Brain microvascular endothelial cell (primary cell): ENCODE data around the gene IL3RA.

Experiments used
- DNase-seq: peaks from one replicate; pipeline ENCODE4 v3.0.0-alpha.2; 2020
- H3K27ac ChIP-seq: fragments of 250-450 bp; sonication (Bioruptor Pico); 2 replicates; pipeline ENCODE4 v1.5.1; 2020; ENCODE audit warnings: mild to moderate bottlenecking, moderate library complexity
- H3K27me3 ChIP-seq: fragments of 250-450 bp; sonication (Bioruptor Pico); replicated peaks from 2 replicates; pipeline ENCODE4 v1.5.1; 2020; ENCODE audit warnings: mild to moderate bottlenecking
- H3K36me3 ChIP-seq: fragments of 250-450 bp; sonication (Bioruptor Pico); replicated peaks from 2 replicates; pipeline ENCODE4 v1.5.1; 2020; ENCODE audit warnings: mild to moderate bottlenecking
- H3K4me3 ChIP-seq: 2 replicates; pipeline ENCODE4 v1.5.1; 2011; ENCODE audit warnings: low read depth, mild to moderate bottlenecking, control low read depth, low read length, moderate library complexity
- CTCF ChIP-seq: IDR thresholded peaks from 2 replicates; pipeline ENCODE4 v1.5.1; 2011; ENCODE audit warnings: low read depth, mild to moderate bottlenecking, moderate library complexity, low read length, control low read depth, inconsistent platforms; ENCODE audit errors: missing control alignments
- in situ Hi-C: cut with HindIII; loops from 2 replicates; pipeline ENCODE4 v1.10.0; 2017; ENCODE audit warnings: low sequenced_read_pairs, low pct_ligation_motif_present

Gene IL3RA

GRCh38 chrX:1394731-1395501 lies 58.3 kb downstream of the IL3RA start:
- no peak overlapping the region for H3K27ac ChIP-seq
- no peak for DNase-seq
- TF ChIP-seq CTCF, result no peak
- H3K36me3 ChIP-seq, result peaks cover 12% of the 10 kb centered on the region
- in situ Hi-C loops, result no loop called here
- H3K27me3 ChIP-seq, result no peaks in the 10 kb centered on the region
- H3K4me3 ChIP-seq, result peak overlapping the region; percentile 17

GRCh38 chrX:1395646-1396216 lies 59.1 kb downstream of the IL3RA start:
- no peaks in the 10 kb centered on the region for H3K27me3 ChIP-seq
- H3K27ac ChIP-seq, result no peak overlapping the region
- in situ Hi-C loops, result no loop called here
- no peak for TF ChIP-seq CTCF
- H3K36me3 ChIP-seq, result peaks cover 12% of the 10 kb centered on the region
- H3K4me3 ChIP-seq, result no peak overlapping the region
- DNase-seq, result no peak

- no peak for TF ChIP-seq CTCF
- in situ Hi-C loops, result no loop called here
- no peak overlapping the region for H3K27ac ChIP-seq
- H3K4me3 ChIP-seq, result no peak overlapping the region
- DNase-seq, result no peak
- H3K36me3 ChIP-seq, result peaks cover 11% of the 10 kb centered on the region
- no peaks in the 10 kb centered on the region for H3K27me3 ChIP-seq
Measured at GRCh38 chrX:1397001-1397400, 60.4 kb downstream of the IL3RA start.

GRCh38 chrX:1397441-1398270 lies 61.1 kb downstream of the IL3RA start:
- no peaks in the 10 kb centered on the region for H3K27me3 ChIP-seq
- no peak overlapping the region for H3K27ac ChIP-seq
- H3K36me3 ChIP-seq, result peaks cover 11% of the 10 kb centered on the region
- no peak overlapping the region for H3K4me3 ChIP-seq
- in situ Hi-C loops, result no loop called here
- TF ChIP-seq CTCF, result no peak
- no peak for DNase-seq

- no peaks in the 10 kb centered on the region for H3K27me3 ChIP-seq
- TF ChIP-seq CTCF, result no peak
- H3K4me3 ChIP-seq, result no peak overlapping the region
- H3K27ac ChIP-seq, result no peak overlapping the region
- in situ Hi-C loops, result no loop called here
- no peak for DNase-seq
- peaks cover 19% of the 10 kb centered on the region for H3K36me3 ChIP-seq
Measured at GRCh38 chrX:1398431-1399340, 62.1 kb downstream of the IL3RA start.
